ENCODE results near the gene LIF.
"Not testable (repeated sequence)": the region's sequence is repeated elsewhere in the genome, so short reads cannot be mapped to it uniquely, and the experiment has no call there.

Gene LIF

GRCh38 chr22:30240541-30241417 is 5.8 kb downstream of the LIF start:
- DNase-seq: no peak

- DNase-seq: no peak
Observed at GRCh38 chr22:30239488-30240405, 6.8 kb downstream of the LIF start.

GRCh38 chr22:30238661-30239487 is 7.7 kb downstream of the LIF start:
- no peak for DNase-seq

- no peak for DNase-seq
Observed at GRCh38 chr22:30238136-30238535, 8.4 kb downstream of the LIF start.

GRCh38 chr22:30236875-30237274 is 9.7 kb downstream of the LIF start:
- DNase-seq: no peak

GRCh38 chr22:30235687-30236170 is 10.8 kb downstream of the LIF start:
- no peak for DNase-seq

- no peak for DNase-seq
Observed at GRCh38 chr22:30234786-30235470, 11.6 kb downstream of the LIF start.

GRCh38 chr22:30234325-30234724 is 12.2 kb downstream of the LIF start:
- DNase-seq: not testable (repeated sequence)

- no peak for DNase-seq
Observed at GRCh38 chr22:30233582-30233981, 13.0 kb downstream of the LIF start.

- no peak for DNase-seq
Observed at GRCh38 chr22:30232716-30233218, 13.8 kb downstream of the LIF start.

- DNase-seq: no peak
Observed at GRCh38 chr22:30230787-30231461, 15.6 kb downstream of the LIF start.

GRCh38 chr22:30230330-30230729 is 16.2 kb downstream of the LIF start:
- no peak for DNase-seq

GRCh38 chr22:30228509-30229359 is 17.8 kb downstream of the LIF start:
- DNase-seq: no peak

- no peak for DNase-seq
Observed at GRCh38 chr22:30227438-30228228, 18.9 kb downstream of the LIF start.

GRCh38 chr22:30226192-30226832 is 20.2 kb downstream of the LIF start:
- no peak for DNase-seq

GRCh38 chr22:30225220-30225927 is 21.2 kb downstream of the LIF start:
- no peak for DNase-seq

- DNase-seq: peak; percentile 5
Observed at GRCh38 chr22:30224161-30224857, 22.2 kb downstream of the LIF start.

GRCh38 chr22:30223303-30223702 is 23.3 kb downstream of the LIF start:
- no peak for DNase-seq
